ENCODE measurements around the gene RCOR2. TPM values are rescaled to one million over a fixed set of nuclear protein-coding genes. Genes with fewer than 3 reads are reported as not detected.

Gene RCOR2
- total and polyA plus RNA-seq, 2 of the 13 experiments (the other 11 are each of a cell fraction or from before 2014, with no cell fraction given): 8.3 to 8.5 TPM

DNA sequence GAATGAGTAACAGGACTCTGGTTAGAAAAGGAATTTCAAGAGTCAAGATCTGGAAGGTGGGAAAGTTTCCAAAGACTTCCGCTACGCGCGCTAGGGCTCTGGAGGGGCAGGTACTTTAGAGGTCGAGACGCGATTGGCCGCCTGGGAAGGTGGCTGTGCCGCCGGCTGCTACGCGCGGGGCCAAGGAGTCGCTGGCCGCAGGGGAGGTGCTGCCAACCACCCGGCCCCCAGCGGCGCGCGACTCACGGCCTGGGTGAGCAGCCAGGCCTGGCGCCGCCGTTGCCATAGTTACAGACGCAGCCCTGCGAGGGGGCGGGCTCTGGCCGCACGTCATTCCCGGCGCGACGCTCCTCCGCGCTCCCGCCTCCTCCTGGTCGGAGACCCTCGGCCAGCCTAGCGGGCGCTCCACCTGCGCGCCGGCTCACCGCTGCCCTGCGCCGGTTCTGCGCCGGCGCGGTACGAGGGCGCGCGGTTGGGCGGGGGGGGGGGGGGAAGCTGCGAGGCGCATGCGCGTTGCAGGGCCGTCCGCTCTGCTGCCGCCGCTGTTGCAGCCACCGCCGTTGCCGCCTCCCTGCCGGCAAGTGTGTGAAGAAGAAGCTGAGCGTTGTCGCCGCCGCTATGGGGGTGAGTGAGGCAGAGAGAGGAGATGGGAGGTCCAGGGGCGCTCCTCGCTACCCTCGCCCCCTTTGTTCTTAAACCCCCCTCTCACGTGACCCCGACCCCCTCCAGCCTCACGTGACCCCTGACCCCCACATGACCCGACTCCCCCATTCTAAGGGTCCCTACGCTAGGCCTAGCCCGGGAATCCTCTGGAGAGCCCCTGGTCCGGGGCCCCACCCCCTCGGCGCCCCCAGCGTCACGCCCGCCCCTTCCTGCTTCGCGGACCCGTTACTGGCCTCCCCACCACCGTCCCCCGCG lies 21.8 kb upstream of the RCOR2 start, which contains the start of gene NAA40 (continued):
- TF ChIP-seq, protein P1, sequence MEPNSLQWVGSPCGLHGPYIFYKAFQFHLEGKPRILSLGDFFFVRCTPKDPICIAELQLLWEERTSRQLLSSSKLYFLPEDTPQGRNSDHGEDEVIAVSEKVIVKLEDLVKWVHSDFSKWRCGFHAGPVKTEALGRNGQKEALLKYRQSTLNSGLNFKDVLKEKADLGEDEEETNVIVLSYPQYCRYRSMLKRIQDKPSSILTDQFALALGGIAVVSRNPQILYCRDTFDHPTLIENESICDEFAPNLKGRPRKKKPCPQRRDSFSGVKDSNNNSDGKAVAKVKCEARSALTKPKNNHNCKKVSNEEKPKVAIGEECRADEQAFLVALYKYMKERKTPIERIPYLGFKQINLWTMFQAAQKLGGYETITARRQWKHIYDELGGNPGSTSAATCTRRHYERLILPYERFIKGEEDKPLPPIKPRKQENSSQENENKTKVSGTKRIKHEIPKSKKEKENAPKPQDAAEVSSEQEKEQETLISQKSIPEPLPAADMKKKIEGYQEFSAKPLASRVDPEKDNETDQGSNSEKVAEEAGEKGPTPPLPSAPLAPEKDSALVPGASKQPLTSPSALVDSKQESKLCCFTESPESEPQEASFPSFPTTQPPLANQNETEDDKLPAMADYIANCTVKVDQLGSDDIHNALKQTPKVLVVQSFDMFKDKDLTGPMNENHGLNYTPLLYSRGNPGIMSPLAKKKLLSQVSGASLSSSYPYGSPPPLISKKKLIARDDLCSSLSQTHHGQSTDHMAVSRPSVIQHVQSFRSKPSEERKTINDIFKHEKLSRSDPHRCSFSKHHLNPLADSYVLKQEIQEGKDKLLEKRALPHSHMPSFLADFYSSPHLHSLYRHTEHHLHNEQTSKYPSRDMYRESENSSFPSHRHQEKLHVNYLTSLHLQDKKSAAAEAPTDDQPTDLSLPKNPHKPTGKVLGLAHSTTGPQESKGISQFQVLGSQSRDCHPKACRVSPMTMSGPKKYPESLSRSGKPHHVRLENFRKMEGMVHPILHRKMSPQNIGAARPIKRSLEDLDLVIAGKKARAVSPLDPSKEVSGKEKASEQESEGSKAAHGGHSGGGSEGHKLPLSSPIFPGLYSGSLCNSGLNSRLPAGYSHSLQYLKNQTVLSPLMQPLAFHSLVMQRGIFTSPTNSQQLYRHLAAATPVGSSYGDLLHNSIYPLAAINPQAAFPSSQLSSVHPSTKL (CRISPR knock-in tag; IDR thresholded peaks at IDR 0.05): peak; percentile 48
- TF ChIP-seq ZIK1 (CRISPR knock-in tag; IDR thresholded peaks at IDR 0.05; ENCODE audit: borderline replicate concordance, low read depth) (peak; percentile 41; the same call in 1 of the 2 replicates), ZNF546 (CRISPR knock-in tag; conservative IDR thresholded peaks at IDR 0.05) (peak; percentile 71; the same call in 1 of the 2 replicates), KAT8 (CRISPR knock-in tag; IDR thresholded peaks at IDR 0.05) (peak; percentile 88), ZFP90 (CRISPR knock-in tag; IDR thresholded peaks at IDR 0.05; ENCODE audit: borderline replicate concordance) (no peak; the same call in 1 of the 2 replicates), ZNF781 (CRISPR knock-in tag; IDR thresholded peaks at IDR 0.05; ENCODE audit: borderline replicate concordance, not compliant biosample characterization) (no peak), PTBP1 (IDR thresholded peaks at IDR 0.05; ENCODE audit: low read depth, low read length, poor library complexity, severe bottlenecking) (no peak), MAZ (IDR thresholded peaks at IDR 0.05; ENCODE audit: borderline replicate concordance, low read depth, low read length) (peak; percentile 82; the same call in 1 of the 2 replicates), MAZ (CRISPR knock-in tag; IDR thresholded peaks at IDR 0.05; ENCODE audit: low read depth) (peak; percentile 75), ZNF572 (CRISPR knock-in tag; IDR thresholded peaks at IDR 0.05) (no peak), ZNF724P (CRISPR knock-in tag; IDR thresholded peaks at IDR 0.05; ENCODE audit: borderline replicate concordance) (no peak; the same call in 1 of the 2 replicates), HOXA5 (CRISPR knock-in tag; IDR thresholded peaks at IDR 0.05) (no peak; the same call in 1 of the 2 replicates), ZFP41 (CRISPR knock-in tag; IDR thresholded peaks at IDR 0.05; ENCODE audit: borderline replicate concordance) (no peak), KAT7 (CRISPR knock-in tag; IDR thresholded peaks at IDR 0.05; ENCODE audit: borderline replicate concordance) (no peak), HMG20A (CRISPR knock-in tag; IDR thresholded peaks at IDR 0.05; ENCODE audit: borderline replicate concordance) (no peak), MED1 (CRISPR knock-in tag; IDR thresholded peaks at IDR 0.05) (peak; percentile 66), NBN (conservative IDR thresholded peaks at IDR 0.05) (no peak), ZNF501 (CRISPR knock-in tag; IDR thresholded peaks at IDR 0.05) (no peak; the same call in 1 of the 2 replicates), ZNF839 (CRISPR knock-in tag; IDR thresholded peaks at IDR 0.05; ENCODE audit: borderline replicate concordance) (0 out of 2 replicates have a peak, but pooled peaks have one; percentile 4)
- TF ChIP-seq, protein P2, sequence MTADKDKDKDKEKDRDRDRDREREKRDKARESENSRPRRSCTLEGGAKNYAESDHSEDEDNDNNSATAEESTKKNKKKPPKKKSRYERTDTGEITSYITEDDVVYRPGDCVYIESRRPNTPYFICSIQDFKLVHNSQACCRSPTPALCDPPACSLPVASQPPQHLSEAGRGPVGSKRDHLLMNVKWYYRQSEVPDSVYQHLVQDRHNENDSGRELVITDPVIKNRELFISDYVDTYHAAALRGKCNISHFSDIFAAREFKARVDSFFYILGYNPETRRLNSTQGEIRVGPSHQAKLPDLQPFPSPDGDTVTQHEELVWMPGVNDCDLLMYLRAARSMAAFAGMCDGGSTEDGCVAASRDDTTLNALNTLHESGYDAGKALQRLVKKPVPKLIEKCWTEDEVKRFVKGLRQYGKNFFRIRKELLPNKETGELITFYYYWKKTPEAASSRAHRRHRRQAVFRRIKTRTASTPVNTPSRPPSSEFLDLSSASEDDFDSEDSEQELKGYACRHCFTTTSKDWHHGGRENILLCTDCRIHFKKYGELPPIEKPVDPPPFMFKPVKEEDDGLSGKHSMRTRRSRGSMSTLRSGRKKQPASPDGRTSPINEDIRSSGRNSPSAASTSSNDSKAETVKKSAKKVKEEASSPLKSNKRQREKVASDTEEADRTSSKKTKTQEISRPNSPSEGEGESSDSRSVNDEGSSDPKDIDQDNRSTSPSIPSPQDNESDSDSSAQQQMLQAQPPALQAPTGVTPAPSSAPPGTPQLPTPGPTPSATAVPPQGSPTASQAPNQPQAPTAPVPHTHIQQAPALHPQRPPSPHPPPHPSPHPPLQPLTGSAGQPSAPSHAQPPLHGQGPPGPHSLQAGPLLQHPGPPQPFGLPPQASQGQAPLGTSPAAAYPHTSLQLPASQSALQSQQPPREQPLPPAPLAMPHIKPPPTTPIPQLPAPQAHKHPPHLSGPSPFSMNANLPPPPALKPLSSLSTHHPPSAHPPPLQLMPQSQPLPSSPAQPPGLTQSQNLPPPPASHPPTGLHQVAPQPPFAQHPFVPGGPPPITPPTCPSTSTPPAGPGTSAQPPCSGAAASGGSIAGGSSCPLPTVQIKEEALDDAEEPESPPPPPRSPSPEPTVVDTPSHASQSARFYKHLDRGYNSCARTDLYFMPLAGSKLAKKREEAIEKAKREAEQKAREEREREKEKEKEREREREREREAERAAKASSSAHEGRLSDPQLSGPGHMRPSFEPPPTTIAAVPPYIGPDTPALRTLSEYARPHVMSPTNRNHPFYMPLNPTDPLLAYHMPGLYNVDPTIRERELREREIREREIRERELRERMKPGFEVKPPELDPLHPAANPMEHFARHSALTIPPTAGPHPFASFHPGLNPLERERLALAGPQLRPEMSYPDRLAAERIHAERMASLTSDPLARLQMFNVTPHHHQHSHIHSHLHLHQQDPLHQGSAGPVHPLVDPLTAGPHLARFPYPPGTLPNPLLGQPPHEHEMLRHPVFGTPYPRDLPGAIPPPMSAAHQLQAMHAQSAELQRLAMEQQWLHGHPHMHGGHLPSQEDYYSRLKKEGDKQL (CRISPR knock-in tag; IDR thresholded peaks at IDR 0.05; ENCODE audit: low read depth): no peak

Measured in HepG2 (cell line).